Astrocyte (in vitro differentiated cells and primary cell): ENCODE measurements around the gene TMEM41B. TPM values are rescaled to one million over a fixed set of nuclear protein-coding genes. Genes with fewer than 3 reads are reported as not detected.

Experiments used
- DNase-seq: peaks from one replicate; pipeline ENCODE4 v3.0.0-alpha.2; 2010; ENCODE audit warnings: low read depth
- FAIRE-seq: peaks from 2 replicates; lab custom pipeline; 2011; peaks lifted over from hg19 to GRCh38; lab: Jason Lieb, UNC
- H2AFZ ChIP-seq: 2 replicates; pipeline ENCODE4 v1.6.0; 2012; ENCODE audit warnings: low read depth, low read length, inconsistent platforms
- H3K27ac ChIP-seq: 2 replicates; pipeline ENCODE4 v1.5.1; 2011; ENCODE audit warnings: low read depth, low read length, inconsistent platforms
- H3K27me3 ChIP-seq: 2 replicates; pipeline ENCODE4 v1.6.0; 2011; ENCODE audit warnings: low read length, inconsistent platforms; ENCODE audit not compliant: insufficient read depth
- H3K36me3 ChIP-seq: 2 replicates; pipeline ENCODE4 v1.5.1; 2011; ENCODE audit warnings: low read length, inconsistent platforms; ENCODE audit not compliant: insufficient read depth
- H3K4me1 ChIP-seq: 2 replicates; pipeline ENCODE4 v1.5.1; 2011; ENCODE audit warnings: low read length, inconsistent platforms; ENCODE audit not compliant: insufficient read depth
- H3K4me2 ChIP-seq: 2 replicates; pipeline ENCODE4 v1.6.0; 2012; ENCODE audit warnings: low read length, inconsistent platforms
- H3K4me3 ChIP-seq: 2 replicates; pipeline ENCODE4 v1.5.1; 2011; ENCODE audit warnings: low read depth, mild to moderate bottlenecking, low read length, inconsistent platforms; ENCODE audit not compliant: insufficient read depth
- H3K79me2 ChIP-seq: 2 replicates; pipeline ENCODE4 v1.6.0; 2012; ENCODE audit warnings: mild to moderate bottlenecking, low read length, inconsistent platforms; ENCODE audit not compliant: insufficient read depth
- H3K9ac ChIP-seq: 2 replicates; pipeline ENCODE4 v1.6.0; 2012; ENCODE audit warnings: mild to moderate bottlenecking, low read length, inconsistent platforms
- H3K9me3 ChIP-seq: 2 replicates; pipeline ENCODE4 v1.5.1; 2012; ENCODE audit warnings: low read depth, mild to moderate bottlenecking, low read length, inconsistent platforms; ENCODE audit not compliant: insufficient read depth
- H4K20me1 ChIP-seq: 2 replicates; pipeline ENCODE4 v1.6.0; 2012; ENCODE audit warnings: low read length, inconsistent platforms; ENCODE audit not compliant: insufficient read depth
- H3K27ac Mint-ChIP-seq: one replicate; pipeline ENCODE4 v1.8.0; 2021; ENCODE audit warnings: mild to moderate bottlenecking, mixed read lengths; ENCODE audit not compliant: unreplicated experiment
- H3K27me3 Mint-ChIP-seq: one replicate; pipeline ENCODE4 v1.8.0; 2021; ENCODE audit warnings: low read depth, mixed read lengths; ENCODE audit not compliant: unreplicated experiment
- H3K36me3 Mint-ChIP-seq: one replicate; pipeline ENCODE4 v1.8.0; 2021; ENCODE audit warnings: low read depth, mixed read lengths; ENCODE audit not compliant: unreplicated experiment
- H3K4me1 Mint-ChIP-seq: one replicate; pipeline ENCODE4 v1.8.0; 2021; ENCODE audit warnings: low read depth, mixed read lengths; ENCODE audit not compliant: unreplicated experiment
- H3K4me3 Mint-ChIP-seq: one replicate; pipeline ENCODE4 v1.8.0; 2021; ENCODE audit warnings: mild to moderate bottlenecking, moderate library complexity, mixed read lengths; ENCODE audit not compliant: unreplicated experiment
- H3K9me3 Mint-ChIP-seq: one replicate; pipeline ENCODE4 v1.8.0; 2021; ENCODE audit warnings: mild to moderate bottlenecking, mixed read lengths; ENCODE audit not compliant: unreplicated experiment
- EZH2 ChIP-seq: IDR thresholded peaks from 2 replicates; pipeline ENCODE4 v1.6.1; 2012; ENCODE audit warnings: mild to moderate bottlenecking, low read length, inconsistent platforms; ENCODE audit not compliant: insufficient read depth
- total RNA-seq: library from RNA; stranded (reverse); gene quantifications from 2 replicates; pipeline ENCODE4 v1.2.1, GENCODE V29; 2021
- TF ChIP-seq, protein P1 (sequence below): IDR thresholded peaks from 2 replicates; pipeline ENCODE4 v1.5.1; 2011; ENCODE audit warnings: low read depth, mild to moderate bottlenecking, inconsistent platforms, low read length, moderate library complexity; ENCODE audit not compliant: insufficient read depth

TMEM41B gene
- total RNA-seq, 1 donor from 2014 or later, result 43.8 TPM

DNA sequence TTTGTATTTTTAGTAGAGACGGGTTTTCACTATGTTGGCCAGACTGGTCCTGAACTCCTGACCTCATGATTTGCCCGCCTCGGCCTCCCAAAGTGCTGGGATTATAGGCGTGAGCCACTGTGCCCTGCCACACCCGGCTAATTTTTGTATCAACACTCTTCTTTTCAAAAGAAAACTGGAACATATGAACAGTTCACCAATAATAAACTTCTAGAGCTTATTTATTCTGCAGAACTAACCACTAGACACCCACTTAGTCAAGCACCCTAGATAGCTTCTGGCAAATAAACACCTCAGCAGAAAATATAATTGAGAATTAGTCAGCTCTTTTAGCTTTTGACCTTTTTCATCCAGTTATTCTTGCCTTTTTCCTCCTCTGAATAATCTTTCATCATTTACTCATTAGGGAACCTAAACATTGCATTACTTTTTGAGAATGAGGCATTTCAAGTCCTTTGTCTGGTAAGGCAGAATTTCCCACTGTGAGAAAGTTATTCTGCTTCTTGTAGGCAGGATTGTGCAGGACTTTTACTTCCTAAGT lies 27.3 kb upstream of the TMEM41B start:
- no peak overlapping the region for H3K27ac Mint-ChIP-seq
- Histone ChIP-seq H2AFZ (no peak overlapping the region), H3K79me2 (no peaks in the 10 kb centered on the region), H3K27me3 (no peaks in the 10 kb centered on the region), H3K9me3 (no peaks in the 10 kb centered on the region), H3K4me2 (no peak overlapping the region), H3K4me3 (no peak overlapping the region), H3K9ac (no peak overlapping the region), H4K20me1 (no peaks in the 10 kb centered on the region), H3K4me1 (no peaks in the 10 kb centered on the region), H3K36me3 (no peaks in the 10 kb centered on the region), H3K27ac (no peak overlapping the region)
- H3K9me3 Mint-ChIP-seq, result no peaks in the 10 kb centered on the region
- TF ChIP-seq, protein P1, sequence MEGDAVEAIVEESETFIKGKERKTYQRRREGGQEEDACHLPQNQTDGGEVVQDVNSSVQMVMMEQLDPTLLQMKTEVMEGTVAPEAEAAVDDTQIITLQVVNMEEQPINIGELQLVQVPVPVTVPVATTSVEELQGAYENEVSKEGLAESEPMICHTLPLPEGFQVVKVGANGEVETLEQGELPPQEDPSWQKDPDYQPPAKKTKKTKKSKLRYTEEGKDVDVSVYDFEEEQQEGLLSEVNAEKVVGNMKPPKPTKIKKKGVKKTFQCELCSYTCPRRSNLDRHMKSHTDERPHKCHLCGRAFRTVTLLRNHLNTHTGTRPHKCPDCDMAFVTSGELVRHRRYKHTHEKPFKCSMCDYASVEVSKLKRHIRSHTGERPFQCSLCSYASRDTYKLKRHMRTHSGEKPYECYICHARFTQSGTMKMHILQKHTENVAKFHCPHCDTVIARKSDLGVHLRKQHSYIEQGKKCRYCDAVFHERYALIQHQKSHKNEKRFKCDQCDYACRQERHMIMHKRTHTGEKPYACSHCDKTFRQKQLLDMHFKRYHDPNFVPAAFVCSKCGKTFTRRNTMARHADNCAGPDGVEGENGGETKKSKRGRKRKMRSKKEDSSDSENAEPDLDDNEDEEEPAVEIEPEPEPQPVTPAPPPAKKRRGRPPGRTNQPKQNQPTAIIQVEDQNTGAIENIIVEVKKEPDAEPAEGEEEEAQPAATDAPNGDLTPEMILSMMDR, result no peak
- no peak for TF ChIP-seq EZH2
- H3K4me1 Mint-ChIP-seq, result no peaks in the 10 kb centered on the region
- H3K4me3 Mint-ChIP-seq, result no peak overlapping the region
- DNase-seq (no peak), FAIRE-seq (no peak)
- H3K36me3 Mint-ChIP-seq, result no peaks in the 10 kb centered on the region
- peaks cover 3% of the 10 kb centered on the region for H3K27me3 Mint-ChIP-seq

DNA sequence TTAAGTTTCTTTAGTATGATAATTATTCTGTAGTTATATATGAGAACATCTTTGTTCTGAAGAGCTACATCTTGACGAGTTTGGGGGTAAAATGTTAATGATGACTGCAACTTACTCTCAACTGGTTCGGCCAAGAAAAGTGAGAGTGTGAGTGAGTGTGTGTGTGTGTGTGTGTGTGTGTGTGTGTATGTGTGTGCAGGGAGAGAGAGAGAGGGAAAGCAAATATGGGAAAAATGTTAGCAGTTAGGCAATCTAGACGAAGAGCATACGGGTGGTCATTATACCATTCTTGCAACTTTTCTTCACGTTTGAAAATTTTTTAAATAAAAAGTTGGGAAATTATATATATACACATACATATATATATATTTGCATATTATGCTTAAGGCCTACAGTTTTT lies 18.3 kb upstream of the TMEM41B start:
- H3K27me3 ChIP-seq, result no peaks in the 10 kb centered on the region
- H3K36me3 Mint-ChIP-seq, result no peaks in the 10 kb centered on the region
- H3K9me3 ChIP-seq, result no peaks in the 10 kb centered on the region
- H3K4me3 ChIP-seq, result no peak overlapping the region
- no peak for FAIRE-seq
- no peak overlapping the region for H3K4me3 Mint-ChIP-seq
- H3K27ac Mint-ChIP-seq, result no peak overlapping the region
- H2AFZ ChIP-seq, result no peak overlapping the region
- H3K9me3 Mint-ChIP-seq, result peaks cover 1% of the 10 kb centered on the region
- DNase-seq, result no peak
- no peaks in the 10 kb centered on the region for H4K20me1 ChIP-seq
- no peak overlapping the region for H3K4me2 ChIP-seq
- H3K4me1 Mint-ChIP-seq, result peaks cover 6% of the 10 kb centered on the region
- H3K4me1 ChIP-seq, result peaks cover 3% of the 10 kb centered on the region
- no peak for TF ChIP-seq EZH2
- TF ChIP-seq, protein P1, result no peak
- H3K79me2 ChIP-seq, result no peaks in the 10 kb centered on the region
- H3K27me3 Mint-ChIP-seq, result peaks cover 2% of the 10 kb centered on the region
- H3K27ac ChIP-seq, result no peak overlapping the region
- H3K9ac ChIP-seq, result no peak overlapping the region
- H3K36me3 ChIP-seq, result no peaks in the 10 kb centered on the region
